ENCODE data around the gene TAOK2. TPM values are rescaled to one million over a fixed set of nuclear protein-coding genes. Genes with fewer than 3 reads are reported as not detected.

Gene TAOK2
- polyA plus RNA-seq, 6 donors from 2014 or later, result 2.3 to 8.5 (median 3.4) TPM

GRCh38 chr16:29974291-29975133, 844 bp downstream of the TAOK2 start:
- Mint-ChIP-seq H3K36me3 (peaks cover 0 to 12% of the 10 kb centered on the region in 2 donors), H3K9me3 (no peaks in the 10 kb centered on the region), H3K27me3 (no peaks in the 10 kb centered on the region), H3K4me1 (peaks cover 36 to 58% (median 40%) of the 10 kb centered on the region in 3 donors), H3K27ac (peak overlapping the region; percentile 3 to 95 (median 86)), H3K4me3 (peak overlapping the region; percentile 86 to 99 (median 94))
- no peak for DNase-seq
- no peak for ATAC-seq (ENCODE audit: low read depth in 2 of 2)

DNA sequence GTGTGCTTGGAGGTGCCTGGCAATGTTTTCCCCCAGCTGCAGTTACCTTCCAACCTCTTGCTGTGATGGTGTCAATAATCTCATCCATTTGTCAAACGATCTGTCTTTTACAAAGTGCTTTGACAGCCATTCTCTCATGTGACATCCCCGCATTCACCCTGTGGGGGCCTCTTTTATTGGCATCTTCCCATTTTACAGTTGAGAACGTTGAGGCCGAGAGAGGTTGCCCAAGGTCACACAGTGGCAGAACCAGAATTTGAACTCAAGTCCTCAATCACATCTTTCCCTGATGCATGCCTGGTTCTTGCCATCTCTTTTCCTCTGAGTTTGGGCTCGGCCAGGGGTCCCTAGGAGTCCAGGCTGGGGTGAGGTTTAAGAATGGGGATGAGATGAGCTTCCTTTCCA, 1.5 kb downstream of the TAOK2 start:
- Mint-ChIP-seq H3K4me1 (peaks cover 36 to 61% (median 38%) of the 10 kb centered on the region in 3 donors), H3K27ac (peak overlapping the region in 5 of 6 donors; percentile 3 to 95 (median 74)), H3K27me3 (no peaks in the 10 kb centered on the region), H3K9me3 (no peaks in the 10 kb centered on the region), H3K36me3 (peaks cover 0 to 11% of the 10 kb centered on the region in 2 donors), H3K4me3 (peak overlapping the region; percentile 86 to 99 (median 94))
- DNase-seq (no peak), ATAC-seq (ENCODE audit: low read depth in 2 of 2) (no peak)

DNA sequence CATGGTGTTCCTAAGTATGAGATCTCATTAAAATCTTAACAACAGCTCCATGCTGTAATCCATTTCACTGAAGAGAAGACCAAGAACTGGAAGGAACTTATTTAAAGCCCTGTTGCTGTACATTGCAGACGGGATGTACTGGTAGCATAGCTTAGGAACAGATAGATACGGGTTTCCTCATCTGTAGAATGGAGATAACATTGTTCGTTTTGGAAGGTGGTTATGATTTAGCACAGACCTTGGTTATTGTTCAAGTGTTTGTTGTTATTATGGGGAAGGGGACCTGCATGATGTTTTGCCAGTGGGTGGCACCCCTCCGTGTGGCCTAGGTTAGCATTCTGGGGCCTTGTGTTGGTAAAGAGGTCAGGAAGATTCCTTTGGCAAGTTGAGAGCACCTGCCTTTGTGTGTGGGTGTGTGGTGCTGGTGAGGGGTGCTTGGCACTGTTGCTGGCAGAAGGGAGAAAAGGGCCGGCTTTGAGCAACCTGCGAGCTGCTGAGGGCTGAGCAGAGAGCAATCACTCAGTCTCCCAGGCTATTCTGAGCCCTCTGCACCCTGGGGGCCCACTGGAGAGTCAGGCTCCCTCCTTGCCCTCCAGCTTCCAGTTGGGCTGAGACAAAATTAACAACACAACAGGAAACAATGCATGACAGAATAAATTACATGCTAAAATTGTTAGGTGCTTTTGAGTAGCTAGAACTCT, 2.3 kb downstream of the TAOK2 start:
- Mint-ChIP-seq H3K36me3 (peaks cover 0 to 11% of the 10 kb centered on the region in 2 donors), H3K27ac (peak overlapping the region in 2 of 6 donors; percentile 31 to 64), H3K9me3 (no peaks in the 10 kb centered on the region), H3K4me3 (peak overlapping the region; percentile 24 to 99 (median 93)), H3K4me1 (peaks cover 36 to 61% (median 38%) of the 10 kb centered on the region in 3 donors), H3K27me3 (no peaks in the 10 kb centered on the region)
- ATAC-seq (ENCODE audit: low read depth in 2 of 2) (no peak), DNase-seq (no peak)

GRCh38 chr16:29977063-29977825, 3.6 kb downstream of the TAOK2 start:
- peak overlapping the region in 2 of 8 donors; percentile 39 to 86 for H3K4me3 Mint-ChIP-seq
- peaks cover 2 to 14% of the 10 kb centered on the region in 2 donors for H3K36me3 Mint-ChIP-seq
- H3K4me1 Mint-ChIP-seq, result peaks cover 35 to 61% (median 36%) of the 10 kb centered on the region in 3 donors
- ATAC-seq (ENCODE audit: low read depth in 2 of 2) (no peak), DNase-seq (no peak)
- H3K27me3 Mint-ChIP-seq, result no peaks in the 10 kb centered on the region
- H3K27ac Mint-ChIP-seq, result peak overlapping the region in 2 of 6 donors; percentile 69 to 73
- H3K9me3 Mint-ChIP-seq, result no peaks in the 10 kb centered on the region

GRCh38 chr16:29978081-29978480, 4.4 kb downstream of the TAOK2 start:
- ATAC-seq (ENCODE audit: low read depth in 2 of 2), result no peak

DNA sequence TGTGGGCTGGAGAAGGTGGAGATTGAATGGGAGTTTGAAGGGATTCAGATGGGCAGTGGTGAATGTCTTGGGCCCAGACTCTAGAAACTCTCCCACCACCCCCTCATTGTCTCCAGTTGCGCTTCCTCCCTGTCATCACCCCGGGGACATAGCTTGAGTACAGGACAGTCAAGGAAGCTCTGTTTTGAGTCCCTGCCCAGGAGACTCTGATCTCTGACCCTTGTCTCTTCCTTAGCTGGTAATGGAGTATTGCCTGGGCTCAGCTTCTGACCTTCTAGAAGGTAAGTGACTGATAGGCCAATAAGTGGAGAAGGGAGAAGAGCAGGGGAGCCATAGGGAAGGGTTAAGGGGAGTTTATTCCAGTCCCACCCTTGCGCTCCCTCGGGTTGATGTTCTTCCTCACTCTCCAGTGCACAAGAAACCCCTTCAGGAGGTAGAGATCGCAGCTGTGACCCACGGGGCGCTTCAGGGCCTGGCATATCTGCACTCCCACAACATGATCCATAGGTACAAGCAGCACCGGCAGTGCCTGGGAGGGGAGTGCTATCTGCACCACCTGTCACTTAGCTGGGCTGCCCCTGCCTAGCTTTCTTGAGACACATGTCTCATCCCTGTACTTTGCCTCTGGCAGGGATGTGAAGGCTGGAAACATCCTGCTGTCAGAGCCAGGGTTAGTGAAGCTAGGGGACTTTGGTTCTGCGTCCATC, 5.0 kb downstream of the TAOK2 start:
- no peaks in the 10 kb centered on the region for H3K27me3 Mint-ChIP-seq
- ATAC-seq (ENCODE audit: low read depth in 2 of 2) (no peak), DNase-seq (no peak)
- H3K4me3 Mint-ChIP-seq, result no peak overlapping the region
- H3K27ac Mint-ChIP-seq, result peak overlapping the region in 2 of 6 donors; percentile 49 to 89
- H3K9me3 Mint-ChIP-seq, result no peaks in the 10 kb centered on the region
- peaks cover 4 to 19% of the 10 kb centered on the region in 2 donors for H3K36me3 Mint-ChIP-seq
- H3K4me1 Mint-ChIP-seq, result peaks cover 27 to 53% (median 29%) of the 10 kb centered on the region in 3 donors

More at GRCh38 chr16:29978081-29978480, 4.4 kb downstream of the TAOK2 start:
- H3K27me3 Mint-ChIP-seq, result no peaks in the 10 kb centered on the region
- peaks cover 4 to 19% of the 10 kb centered on the region in 2 donors for H3K36me3 Mint-ChIP-seq
- H3K27ac Mint-ChIP-seq, result peak overlapping the region in 1 of 6 donors; percentile 89
- no peak overlapping the region for H3K4me3 Mint-ChIP-seq
- no peaks in the 10 kb centered on the region for H3K9me3 Mint-ChIP-seq
- peaks cover 32 to 56% (median 35%) of the 10 kb centered on the region in 3 donors for H3K4me1 Mint-ChIP-seq
- no peak for DNase-seq

- no peaks in the 10 kb centered on the region for H3K27me3 Mint-ChIP-seq
- H3K9me3 Mint-ChIP-seq, result no peaks in the 10 kb centered on the region
- no peak for DNase-seq
- peaks cover 4 to 35% of the 10 kb centered on the region in 2 donors for H3K36me3 Mint-ChIP-seq
- peaks cover 0 to 19% (median 5%) of the 10 kb centered on the region in 3 donors for H3K4me1 Mint-ChIP-seq
- no peak overlapping the region for H3K4me3 Mint-ChIP-seq
- peak overlapping the region in 1 of 6 donors; percentile 64 for H3K27ac Mint-ChIP-seq
- ATAC-seq (ENCODE audit: low read depth in 2 of 2), result no peak
These were observed 9.1 kb downstream of the TAOK2 start for GRCh38 chr16:29982560-29983419.

DNA sequence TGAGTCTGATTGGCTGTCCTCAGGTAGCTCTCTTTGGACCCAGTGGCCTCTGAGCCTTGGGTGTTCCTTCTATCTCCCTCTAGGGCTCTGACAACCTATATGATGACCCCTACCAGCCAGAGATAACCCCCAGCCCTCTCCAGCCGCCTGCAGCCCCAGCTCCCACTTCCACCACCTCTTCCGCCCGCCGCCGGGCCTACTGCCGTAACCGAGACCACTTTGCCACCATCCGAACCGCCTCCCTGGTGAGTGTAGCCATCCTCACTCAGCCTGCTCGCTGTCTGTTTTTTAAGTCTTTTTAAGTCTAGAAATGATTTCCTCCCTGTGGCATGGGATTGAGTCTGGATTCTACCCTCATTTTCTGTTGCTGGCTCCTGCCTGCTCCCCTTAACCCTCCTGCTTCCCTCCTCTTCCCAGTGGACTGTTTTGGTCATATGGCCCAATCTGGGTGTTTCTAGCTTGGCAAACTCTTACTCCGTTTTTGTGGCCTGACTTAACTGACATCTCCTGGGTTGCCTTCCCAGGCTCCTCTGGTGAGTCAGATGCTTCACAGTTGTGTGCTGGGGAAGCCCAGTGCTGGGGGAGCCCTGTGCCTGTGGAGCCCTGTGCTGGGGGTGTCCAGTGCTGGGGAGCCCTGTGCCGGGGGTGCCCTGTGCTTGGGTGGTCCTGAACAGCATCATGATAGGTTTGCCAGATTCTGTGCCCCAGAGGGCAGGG, 9.9 kb downstream of the TAOK2 start:
- ATAC-seq (ENCODE audit: low read depth in 2 of 2) (no peak), DNase-seq (no peak)
- Mint-ChIP-seq H3K27ac (no peak overlapping the region), H3K4me1 (peaks cover 0 to 21% (median 7%) of the 10 kb centered on the region in 3 donors), H3K9me3 (no peaks in the 10 kb centered on the region), H3K4me3 (no peak overlapping the region), H3K27me3 (no peaks in the 10 kb centered on the region), H3K36me3 (peaks cover 4 to 42% of the 10 kb centered on the region in 2 donors)

DNA sequence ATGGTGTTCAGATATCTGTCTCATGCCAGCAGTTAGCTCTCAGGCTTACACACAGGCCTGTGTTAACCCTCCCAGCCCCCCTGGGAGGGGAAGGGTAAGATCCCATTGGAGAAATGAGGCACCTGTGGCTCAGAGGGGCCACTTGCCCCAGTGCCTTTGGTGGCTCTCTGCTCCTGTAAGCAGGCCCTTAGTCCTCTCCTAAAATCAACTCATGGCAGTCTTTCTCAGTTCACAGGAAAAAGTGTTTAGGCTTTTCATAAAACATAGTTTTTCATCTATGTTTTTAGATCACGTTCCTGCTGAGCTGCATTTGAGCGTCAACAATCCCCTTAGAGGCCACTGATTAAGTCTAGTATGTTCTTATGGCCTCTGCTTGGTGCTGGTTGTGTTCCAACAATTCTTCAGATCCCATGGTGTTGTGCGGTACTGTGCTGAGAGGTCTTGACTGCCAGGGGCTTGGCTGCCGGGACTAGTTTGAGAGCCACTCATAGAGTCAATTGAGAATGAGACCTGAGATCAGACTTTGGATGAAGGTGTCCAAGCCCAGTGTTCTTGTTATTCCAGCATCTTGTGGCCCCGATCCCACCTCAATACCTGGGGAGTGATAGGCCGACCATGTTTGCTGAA, 10.6 kb downstream of the TAOK2 start:
- peaks cover 4 to 36% of the 10 kb centered on the region in 2 donors for H3K36me3 Mint-ChIP-seq
- no peak overlapping the region for H3K27ac Mint-ChIP-seq
- no peaks in the 10 kb centered on the region for H3K9me3 Mint-ChIP-seq

DNA sequence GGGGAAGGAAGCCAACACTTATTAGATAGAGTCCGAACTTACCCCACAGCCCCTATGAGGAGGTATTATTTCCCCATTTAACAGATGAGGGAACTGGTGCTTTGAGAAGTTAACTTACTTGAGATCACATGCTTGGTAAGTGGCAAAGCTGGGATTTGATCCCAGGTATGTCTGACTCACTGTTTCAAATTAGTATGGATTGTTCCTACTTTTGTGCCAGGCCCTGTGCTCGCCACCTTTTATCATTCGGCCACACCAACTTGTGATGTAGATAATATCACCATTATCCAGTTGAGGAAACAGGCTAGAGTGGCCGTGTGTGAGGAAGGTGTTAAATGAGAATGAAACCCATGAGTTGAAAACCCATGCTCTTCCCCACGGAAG, 11.1 kb downstream of the TAOK2 start:
- Mint-ChIP-seq H3K36me3 (peaks cover 4 to 31% of the 10 kb centered on the region in 2 donors), H3K4me1 (peaks cover 0 to 12% (median 11%) of the 10 kb centered on the region in 3 donors), H3K4me3 (no peak overlapping the region)

More for the DNA sequence above, 10.6 kb downstream of the TAOK2 start:
- Mint-ChIP-seq H3K4me1 (peaks cover 0 to 17% (median 10%) of the 10 kb centered on the region in 3 donors), H3K4me3 (no peak overlapping the region), H3K27me3 (no peaks in the 10 kb centered on the region)
- DNase-seq (no peak), ATAC-seq (ENCODE audit: low read depth in 2 of 2) (no peak)

GRCh38 chr16:29985271-29985811, 11.7 kb downstream of the TAOK2 start:
- no peak overlapping the region for H3K4me3 Mint-ChIP-seq
- peaks cover 4 to 30% of the 10 kb centered on the region in 2 donors for H3K36me3 Mint-ChIP-seq
- H3K9me3 Mint-ChIP-seq, result no peaks in the 10 kb centered on the region
- ATAC-seq (ENCODE audit: low read depth in 2 of 2) (no peak), DNase-seq (no peak)
- no peak overlapping the region for H3K27ac Mint-ChIP-seq
- no peaks in the 10 kb centered on the region for H3K27me3 Mint-ChIP-seq
- peaks cover 0 to 12% (median 11%) of the 10 kb centered on the region in 3 donors for H3K4me1 Mint-ChIP-seq

More for the DNA sequence above, 11.1 kb downstream of the TAOK2 start:
- no peaks in the 10 kb centered on the region for H3K27me3 Mint-ChIP-seq
- no peaks in the 10 kb centered on the region for H3K9me3 Mint-ChIP-seq
- ATAC-seq (ENCODE audit: low read depth in 2 of 2) (no peak), DNase-seq (no peak)
- H3K27ac Mint-ChIP-seq, result no peak overlapping the region
